ENCODE data around the gene ARHGAP5.

The ARHGAP5 gene, protein sequence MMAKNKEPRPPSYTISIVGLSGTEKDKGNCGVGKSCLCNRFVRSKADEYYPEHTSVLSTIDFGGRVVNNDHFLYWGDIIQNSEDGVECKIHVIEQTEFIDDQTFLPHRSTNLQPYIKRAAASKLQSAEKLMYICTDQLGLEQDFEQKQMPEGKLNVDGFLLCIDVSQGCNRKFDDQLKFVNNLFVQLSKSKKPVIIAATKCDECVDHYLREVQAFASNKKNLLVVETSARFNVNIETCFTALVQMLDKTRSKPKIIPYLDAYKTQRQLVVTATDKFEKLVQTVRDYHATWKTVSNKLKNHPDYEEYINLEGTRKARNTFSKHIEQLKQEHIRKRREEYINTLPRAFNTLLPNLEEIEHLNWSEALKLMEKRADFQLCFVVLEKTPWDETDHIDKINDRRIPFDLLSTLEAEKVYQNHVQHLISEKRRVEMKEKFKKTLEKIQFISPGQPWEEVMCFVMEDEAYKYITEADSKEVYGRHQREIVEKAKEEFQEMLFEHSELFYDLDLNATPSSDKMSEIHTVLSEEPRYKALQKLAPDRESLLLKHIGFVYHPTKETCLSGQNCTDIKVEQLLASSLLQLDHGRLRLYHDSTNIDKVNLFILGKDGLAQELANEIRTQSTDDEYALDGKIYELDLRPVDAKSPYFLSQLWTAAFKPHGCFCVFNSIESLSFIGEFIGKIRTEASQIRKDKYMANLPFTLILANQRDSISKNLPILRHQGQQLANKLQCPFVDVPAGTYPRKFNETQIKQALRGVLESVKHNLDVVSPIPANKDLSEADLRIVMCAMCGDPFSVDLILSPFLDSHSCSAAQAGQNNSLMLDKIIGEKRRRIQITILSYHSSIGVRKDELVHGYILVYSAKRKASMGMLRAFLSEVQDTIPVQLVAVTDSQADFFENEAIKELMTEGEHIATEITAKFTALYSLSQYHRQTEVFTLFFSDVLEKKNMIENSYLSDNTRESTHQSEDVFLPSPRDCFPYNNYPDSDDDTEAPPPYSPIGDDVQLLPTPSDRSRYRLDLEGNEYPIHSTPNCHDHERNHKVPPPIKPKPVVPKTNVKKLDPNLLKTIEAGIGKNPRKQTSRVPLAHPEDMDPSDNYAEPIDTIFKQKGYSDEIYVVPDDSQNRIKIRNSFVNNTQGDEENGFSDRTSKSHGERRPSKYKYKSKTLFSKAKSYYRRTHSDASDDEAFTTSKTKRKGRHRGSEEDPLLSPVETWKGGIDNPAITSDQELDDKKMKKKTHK (N-terminal part only)

DNA sequence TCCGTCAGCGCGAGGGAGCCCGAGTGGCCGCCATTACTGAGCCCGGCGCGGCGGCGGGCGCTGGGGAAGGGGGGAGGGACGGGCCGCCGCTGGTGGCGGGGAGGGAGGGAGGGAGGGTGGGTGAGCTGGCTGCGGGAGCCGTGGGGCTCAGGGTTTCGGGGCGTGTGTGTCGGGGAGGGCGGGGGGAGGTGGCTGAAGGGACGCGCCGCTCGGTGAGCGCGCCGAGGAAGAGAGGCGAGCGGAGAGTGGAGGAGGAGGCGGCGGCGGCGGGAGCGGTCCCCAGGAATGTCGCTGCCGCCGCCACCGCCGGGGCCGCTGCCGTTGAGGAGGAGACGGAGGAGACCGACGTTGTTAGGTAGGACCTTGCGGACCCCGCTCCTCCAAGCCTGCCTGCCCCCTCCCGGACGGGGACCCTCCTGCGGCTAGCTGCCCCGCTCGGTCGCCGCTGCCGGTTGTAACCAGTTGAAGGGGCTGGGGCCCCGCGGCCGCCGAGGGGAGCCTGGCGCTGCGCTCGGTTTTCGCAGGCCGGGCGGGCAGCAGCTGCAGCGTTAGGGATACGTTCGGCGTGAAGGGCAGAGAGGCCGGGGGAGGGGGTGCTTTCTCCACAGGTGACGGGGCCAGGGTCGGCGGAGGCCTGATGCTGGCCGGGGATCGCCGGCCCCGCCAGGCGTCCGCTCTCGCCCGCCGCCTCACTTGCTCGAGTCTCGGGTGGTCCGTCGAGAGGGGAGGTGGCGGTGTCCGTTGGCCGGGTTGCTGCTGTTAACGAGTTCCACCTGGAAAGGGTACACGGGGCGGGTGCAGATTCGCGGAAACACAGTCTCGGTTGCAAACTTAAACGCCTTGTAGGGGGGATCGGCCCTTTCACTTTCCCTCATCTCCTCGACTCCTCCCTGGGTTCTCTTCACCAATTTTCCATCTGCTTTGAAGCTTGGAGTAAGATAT is at the start of gene ARHGAP5:
Gene ARHGAP5, plus strand, starts transcription at position 224 of the 942 bp plus-strand sequence. CDS start 13,366 bp downstream, outside the sequence.
- peak; percentile 39 for DNase-seq

DNA sequence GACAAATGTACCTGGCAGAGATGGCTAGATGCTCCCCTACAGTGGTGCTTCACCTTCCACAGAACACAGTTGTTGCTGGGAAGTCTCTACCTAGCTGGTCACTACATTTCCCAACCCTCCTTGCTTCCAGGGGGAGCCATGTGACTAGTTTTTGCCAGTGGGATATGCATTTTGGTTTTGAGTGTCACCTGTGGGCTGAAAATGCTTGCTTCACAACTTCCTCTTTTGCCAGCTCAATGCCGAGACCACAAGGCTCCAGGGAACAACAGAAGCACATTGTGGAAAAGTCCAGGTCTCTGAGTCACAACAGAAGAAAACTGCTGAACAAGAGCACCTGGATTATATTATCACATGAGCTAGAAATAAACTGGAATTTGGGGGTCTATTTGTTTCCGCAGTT is 48.5 kb upstream of the ARHGAP5 start:
- no peak for DNase-seq

DNA sequence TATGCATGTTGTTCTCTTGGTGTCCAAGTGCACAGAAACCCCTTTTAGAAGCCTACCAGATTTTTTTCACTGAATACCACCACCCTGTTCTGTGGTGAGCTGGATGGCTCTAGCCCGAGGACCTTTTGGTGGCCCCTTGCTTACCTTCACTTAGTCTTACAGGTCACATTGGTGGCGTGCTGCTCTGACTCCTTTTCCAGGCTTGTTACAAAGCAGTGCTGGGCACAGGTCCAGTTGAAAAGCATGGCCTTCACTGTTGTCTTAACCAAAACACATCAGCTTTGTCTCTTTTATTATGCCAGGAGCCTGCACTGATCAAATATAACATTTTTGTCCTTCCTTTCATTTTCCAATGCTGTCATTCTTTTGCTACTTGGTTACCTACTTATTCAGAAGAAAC is 43.6 kb upstream of the ARHGAP5 start:
- DNase-seq, result no peak

DNA sequence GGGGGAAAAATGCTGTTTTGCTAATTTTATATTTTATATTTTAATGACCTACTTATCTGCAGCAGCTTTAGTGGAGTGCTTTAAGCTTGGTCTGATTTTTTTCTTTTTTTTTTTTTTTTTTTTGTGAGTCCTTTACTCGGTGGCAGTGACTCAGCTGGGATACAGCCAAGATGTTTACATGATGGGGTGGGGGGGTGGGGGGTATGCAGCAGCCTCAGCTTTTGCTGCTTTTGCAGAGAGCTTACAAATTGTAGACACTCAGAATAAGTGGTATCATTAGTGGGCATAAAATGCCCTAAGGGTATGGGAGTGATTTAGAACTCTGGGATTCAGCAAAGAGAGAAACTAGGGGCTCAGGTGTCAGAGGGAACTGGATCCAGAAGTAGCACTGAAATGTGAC is 38.2 kb upstream of the ARHGAP5 start:
- DNase-seq, result no peak

DNA sequence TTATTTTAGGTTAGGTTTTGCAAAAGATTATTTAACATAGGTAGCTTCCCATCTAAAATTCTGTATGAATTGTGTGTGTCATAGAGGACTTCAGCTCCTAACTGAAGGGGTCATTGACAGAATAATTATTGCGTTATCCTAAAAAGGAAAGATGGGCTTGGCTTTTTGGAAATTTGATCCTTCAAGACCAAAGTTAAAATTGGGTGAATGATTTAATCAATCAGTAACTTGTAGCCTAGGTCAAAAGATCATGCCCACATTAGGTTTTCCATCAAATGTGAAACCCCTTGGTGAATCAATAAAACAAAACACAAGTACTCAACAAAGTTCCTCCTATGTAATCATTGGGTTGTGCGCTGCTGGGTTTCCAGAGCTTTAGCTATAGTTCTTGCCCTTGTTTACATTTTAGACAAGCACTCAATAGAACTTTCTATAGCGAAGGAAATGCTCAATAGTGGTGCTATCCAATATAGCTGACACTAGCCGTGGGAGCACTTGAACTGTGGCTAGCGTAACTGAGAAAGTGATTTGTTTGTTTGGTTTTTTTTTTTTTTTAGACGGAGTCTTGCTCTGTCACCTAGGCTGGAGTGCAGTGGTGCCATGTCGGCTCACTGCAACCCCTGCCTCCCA is 37.6 kb upstream of the ARHGAP5 start:
- no peak for DNase-seq

DNA sequence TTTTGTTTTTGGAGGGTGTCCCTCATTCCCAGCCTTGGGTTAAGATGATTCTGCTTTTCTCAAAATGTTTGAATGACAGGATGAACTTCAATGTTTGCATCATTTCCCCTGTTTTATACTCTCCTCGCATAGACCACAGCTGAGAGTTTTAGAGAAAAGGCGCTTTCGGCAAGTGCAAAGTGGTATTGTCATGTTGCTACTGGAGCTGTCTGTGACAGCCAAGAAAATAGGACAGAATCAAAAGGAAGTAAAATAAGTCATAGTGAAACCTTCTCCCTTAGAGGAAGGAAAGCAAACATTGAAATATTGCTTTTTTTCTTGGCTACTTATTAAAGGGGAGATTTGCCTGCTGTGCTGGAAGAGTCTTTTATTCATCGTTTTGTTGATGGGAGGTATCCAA is 33.5 kb upstream of the ARHGAP5 start:
- DNase-seq, result no peak

DNA sequence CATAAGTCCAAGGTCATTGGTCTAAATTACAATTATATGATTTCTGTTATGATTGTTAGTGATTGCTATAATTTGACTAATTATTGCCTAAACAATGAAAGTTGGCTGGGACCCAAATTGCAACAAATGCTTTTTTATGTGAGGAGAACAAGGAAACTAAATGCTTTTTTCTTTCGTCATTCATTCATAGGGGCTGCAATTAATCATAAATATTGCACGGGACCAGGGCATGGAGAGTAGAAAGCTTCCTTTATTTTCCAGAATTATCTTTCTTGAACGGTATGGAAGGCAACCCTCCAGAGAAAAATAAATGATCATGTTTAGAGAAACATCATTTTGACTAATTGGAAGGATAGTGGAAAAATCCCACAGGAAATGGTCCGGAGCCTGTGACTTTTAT is 32.6 kb upstream of the ARHGAP5 start:
- no peak for DNase-seq

DNA sequence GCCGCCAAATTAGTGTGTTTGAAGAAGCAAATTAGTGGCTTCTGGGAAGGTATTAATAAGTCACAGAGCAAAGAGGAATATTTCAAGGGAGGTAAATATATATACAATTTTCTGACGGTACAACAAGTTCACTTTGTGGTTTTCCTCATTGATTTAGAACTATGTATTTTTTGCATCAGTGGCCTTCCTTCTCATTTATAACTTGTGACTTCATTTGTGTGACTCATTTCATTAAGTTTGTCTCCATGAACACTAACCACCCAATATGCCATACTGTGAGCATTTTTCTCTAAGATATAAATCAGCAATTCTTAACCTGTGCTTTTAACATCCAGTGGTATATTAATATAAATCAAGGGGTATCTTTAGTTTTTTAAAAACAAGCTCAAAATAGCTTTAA is 29.3 kb upstream of the ARHGAP5 start:
- DNase-seq, result peak; percentile 29

DNA sequence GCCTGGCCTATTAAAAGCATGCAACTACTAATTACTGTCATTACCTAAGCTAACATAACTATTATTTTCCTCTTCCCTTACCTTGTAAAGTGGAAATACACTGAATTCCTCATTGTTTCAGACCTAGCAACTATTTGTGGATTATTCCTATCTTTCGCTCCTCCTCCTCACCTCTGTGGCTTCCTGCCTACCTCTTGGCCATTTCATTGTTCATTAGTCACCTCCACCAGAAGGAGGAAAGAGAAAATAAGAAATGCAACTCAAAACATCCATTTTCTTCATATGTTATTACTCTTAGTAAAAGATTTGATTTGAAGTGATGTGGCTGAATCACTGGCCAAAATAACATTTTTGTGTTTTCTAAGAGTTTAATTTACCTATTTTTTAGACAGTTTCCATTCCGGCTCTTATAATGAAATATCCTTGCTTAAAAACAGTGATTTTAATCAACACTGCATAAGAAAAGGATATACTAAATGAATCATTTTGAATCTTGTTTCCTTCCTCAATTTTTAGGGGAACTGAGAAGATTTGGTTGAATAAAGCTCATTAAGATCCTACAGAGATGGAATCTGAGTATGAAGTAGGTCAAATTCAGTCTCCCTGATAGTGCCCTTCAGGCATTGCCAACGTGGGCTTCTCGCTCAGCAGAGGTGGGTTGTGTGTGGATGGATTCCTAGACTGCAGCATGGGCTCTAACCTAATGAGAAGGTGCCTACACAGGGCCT is 27.6 kb upstream of the ARHGAP5 start:
- peak; percentile 18 for DNase-seq

DNA sequence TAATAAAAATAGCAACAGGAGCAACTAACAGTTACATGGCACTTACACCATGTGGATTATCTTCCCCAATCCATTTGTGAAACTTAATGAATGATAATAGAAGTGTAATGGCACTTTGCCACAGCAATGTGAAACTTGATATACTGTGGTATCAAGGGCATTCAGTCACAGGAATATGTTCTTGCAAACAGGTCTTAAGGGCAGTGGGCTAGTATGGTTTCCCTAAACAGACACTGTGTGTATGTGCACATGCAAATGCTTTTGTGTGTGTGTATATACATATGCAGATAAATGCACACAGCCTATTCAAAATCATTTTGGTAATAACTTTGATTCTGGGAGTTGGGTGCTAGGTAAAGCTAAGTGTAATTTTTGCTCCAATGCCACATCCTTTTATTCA is 26.2 kb upstream of the ARHGAP5 start:
- no peak for DNase-seq

DNA sequence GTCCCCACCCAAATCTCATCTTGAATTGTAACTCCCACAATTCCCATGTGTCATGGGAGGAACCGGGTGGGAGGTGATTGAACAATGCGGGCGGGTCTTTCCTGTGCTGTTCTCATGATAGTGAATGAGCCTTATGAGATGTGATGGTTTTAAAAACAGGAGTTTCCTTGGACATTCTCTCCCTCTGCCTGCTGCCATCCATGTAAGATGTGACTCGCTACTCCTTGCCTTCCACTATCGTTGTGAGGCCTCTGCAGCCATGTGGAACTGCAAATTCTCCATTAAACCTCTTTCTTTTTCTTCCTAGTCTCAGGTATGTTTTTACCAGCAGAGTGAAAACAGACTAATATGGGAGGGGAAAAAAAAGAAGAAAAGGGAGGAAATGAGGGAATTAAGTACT is 22.6 kb upstream of the ARHGAP5 start:
- no peak for DNase-seq

DNA sequence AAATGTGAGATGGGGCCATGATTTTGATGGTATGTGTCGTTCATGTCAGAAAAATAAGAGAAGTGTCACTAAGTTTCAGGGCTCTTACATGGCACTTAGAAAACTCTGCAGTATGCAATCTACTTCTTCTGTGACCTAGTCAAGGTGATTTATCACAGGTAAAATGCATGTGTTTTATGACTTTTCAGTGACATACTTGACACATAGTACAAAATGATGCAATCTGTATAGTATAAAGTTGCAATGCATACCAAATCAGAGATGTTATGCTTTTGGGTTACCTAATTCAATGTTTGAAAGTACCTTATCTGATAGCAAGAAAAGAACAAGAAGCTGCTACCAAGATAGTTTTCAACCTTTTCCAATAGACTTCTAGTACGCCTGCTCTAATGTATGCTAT is 21.9 kb upstream of the ARHGAP5 start:
- DNase-seq, result no peak

DNA sequence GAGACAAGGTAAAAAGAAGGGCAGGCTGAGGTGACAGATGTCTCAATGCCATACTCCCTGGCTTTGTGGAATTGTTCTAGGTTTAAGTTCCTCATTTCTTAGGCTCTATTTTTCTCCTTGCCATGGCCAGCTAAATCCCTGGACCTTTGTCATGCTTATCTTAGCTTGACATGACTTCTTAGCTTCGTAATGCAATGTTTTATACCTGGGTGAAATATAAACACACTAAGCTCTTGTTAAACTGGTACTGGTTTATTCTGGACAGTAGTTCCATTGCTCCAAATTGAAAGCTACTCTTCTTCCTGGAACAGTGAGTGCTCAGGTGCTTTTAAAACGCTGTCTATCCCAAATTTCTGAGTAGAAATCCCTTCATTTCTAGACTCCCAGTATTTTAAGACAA is 17.4 kb upstream of the ARHGAP5 start:
- no peak for DNase-seq

DNA sequence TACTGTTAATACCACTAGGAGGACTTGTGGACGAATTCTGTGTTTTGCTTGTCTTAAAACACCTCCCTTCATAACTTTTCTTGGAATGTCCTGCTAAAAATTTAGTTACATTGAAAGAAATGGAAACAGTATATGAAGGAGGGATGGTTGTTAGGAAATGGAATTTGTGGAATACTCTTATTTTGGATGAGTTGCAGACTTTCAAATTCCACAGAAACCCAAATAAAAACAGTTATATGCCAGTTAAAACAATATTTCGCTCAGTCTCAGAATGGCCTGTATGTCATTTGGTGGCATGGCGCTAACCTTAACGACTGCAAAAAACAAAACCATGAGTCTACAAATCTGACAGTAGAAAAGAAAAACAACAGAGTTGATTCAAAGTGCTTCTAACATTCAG is 12.2 kb upstream of the ARHGAP5 start:
- DNase-seq, result no peak

DNA sequence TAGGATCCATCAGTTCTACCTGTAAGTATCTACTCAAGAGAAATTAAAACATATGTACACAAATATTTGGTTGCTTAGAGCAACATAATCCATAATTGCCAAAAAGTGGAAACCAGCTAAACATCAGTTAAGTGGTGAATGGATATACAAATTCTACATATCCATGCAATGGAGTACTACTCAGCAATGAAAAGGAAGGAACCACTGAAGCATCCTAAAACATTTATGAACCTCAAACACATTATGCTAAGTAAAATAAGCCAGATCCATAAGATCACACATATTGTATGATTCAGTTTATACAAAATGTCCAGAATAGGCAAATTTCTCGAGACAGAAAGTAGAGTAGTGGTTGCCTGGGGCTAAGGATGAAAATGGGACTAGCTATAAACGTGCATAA is 8.4 kb upstream of the ARHGAP5 start:
- no peak for DNase-seq

DNA sequence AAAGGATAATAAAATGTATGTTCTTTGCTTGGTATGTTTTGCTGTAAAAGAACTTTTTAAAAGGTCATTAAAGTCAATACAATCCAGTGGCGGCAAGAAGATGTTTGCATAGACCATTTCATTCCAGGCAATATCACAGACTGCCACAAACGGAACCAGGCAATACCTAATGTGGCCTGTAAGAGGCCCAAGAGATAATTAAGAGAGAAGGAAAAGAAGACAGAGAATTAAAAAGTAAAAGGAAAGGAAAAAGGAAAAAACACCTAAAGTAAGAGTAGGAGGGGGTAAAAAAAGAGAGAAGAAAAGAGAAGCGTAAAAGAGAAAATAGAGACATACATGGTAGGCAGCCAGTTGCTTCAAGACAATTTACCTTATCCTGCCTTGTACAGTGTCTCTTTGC is 6.8 kb upstream of the ARHGAP5 start:
- DNase-seq, result no peak

DNA sequence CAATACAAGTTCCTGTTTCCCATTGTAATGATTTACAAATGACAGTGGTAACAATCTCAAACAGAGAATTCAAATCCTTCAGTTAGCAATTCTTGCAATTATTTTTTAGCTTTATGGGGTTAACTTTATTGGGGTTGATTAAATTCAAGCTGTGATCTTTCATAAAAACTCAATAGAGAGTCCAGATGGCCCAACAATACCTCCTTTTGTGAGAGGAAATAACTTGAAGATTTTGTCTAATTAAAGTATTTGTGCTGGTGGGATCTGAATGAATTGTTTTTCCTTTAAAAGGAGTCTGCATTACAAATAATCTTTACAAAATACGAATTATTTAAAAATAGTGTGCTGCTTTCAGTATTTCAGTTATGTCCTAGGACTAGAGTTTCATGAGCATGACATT is 4.4 kb upstream of the ARHGAP5 start:
- DNase-seq, result no peak

DNA sequence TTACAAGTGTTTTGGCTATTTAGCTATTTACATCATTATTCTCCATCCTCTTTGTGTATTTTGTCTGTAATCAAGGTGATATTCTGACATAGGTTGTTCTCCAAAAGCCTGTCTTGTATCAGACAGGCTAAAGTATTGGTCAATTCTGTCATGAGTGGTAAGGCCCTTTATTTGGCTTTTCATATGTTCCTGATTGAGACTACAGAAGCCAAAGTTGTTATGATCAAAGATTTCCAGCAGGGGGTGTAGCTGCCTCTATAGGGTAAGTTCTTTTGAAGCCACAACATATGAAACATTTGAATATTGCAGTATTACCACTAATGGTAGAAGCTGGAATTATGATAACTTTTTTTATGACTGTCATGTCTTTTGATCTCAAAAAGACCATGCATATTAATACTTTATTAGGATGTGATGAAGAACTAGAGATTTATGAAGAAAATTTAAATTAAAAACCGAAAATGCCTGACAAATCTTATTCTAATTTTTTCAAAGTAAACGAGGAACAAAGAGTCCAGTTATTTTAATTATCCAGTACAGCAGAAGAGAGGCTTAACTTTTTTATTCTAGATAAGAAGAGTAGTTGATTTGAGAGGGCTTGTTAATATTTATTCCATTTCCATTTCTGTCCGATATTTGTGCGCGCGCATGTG is 3.4 kb upstream of the ARHGAP5 start:
- DNase-seq, result peak; percentile 73

DNA sequence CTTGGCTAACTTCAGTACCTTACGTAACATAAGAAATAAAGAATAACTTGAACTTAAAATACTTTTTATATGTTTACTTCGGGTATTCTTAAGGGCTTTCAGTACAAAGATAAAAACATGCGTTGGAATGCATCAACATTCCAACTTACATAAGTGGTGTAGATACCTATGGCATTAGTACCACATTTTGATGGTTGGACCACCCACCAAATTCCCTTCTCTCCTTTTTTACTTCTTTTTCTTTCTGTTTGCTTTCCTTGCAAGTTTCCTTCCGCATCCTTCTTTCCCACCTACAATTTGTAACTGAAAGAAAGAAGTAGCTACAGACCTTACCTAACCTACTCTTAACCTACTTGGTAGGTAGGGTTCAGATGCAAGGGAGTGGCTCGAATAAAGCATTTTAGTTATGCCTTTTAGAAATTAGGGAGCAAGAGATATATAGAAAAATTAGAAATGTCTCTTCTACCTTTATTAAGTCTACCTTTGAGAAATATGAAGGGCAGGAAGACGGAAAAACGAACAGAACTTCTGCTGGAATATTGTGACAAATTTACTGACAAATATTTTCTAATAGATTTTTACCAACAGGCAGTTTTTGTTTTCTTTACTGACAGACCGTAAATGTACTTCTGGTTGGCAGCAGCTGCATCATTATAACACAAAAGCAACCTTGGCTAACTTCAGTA is 2.1 kb upstream of the ARHGAP5 start:
- DNase-seq, result no peak

Data from kidney glomerular epithelial cell (primary cell).